ENCODE data around the gene VWA1. TPM values are rescaled to one million over a fixed set of nuclear protein-coding genes. Genes with fewer than 3 reads are reported as not detected.
"Not testable (repeated sequence)": the region's sequence is repeated elsewhere in the genome, so short reads cannot be mapped to it uniquely, and the experiment has no call there.

The VWA1 gene
- total RNA-seq, 6 experiments from 2014 or later = 39.5 to 195 (median 78.7) TPM

GRCh38 chr1:1441002-1441888 is 5.8 kb downstream of the VWA1 start:
- 0% methylated on average over 4 of the region's 29 CpGs for WGBS (ENCODE audit: insufficient coverage, low coverage, low lambda C conversion rate, missing lambda C conversion rate)
- Histone ChIP-seq H3K4me3 (no peak overlapping the region), H3K4me1 (peaks cover 0 to 34% (median 13%) of the 10 kb centered on the region in 4 donors), H3K27ac (no peak overlapping the region), H3K9me3 (no peaks in the 10 kb centered on the region), H3K27me3 (no peaks in the 10 kb centered on the region), H3K36me3 (no peaks in the 10 kb centered on the region)
- peak; percentile 55 to 61 (median 58) for ATAC-seq
- intact Hi-C loops (cut with DNase I) = loop anchor here in 1 of 2 donors (5.0 kb wide), 1 partner anchor 34 kb away; the partner anchor contains the start of gene MRPL20
- peak; percentile 80 to 89 (median 86) for TF ChIP-seq CTCF (IDR thresholded peaks at IDR 0.05)
- no peak for TF ChIP-seq POLR2A (IDR thresholded peaks at IDR 0.05)
- peak in 1 of 3 donors; percentile 68 for DNase-seq

DNA sequence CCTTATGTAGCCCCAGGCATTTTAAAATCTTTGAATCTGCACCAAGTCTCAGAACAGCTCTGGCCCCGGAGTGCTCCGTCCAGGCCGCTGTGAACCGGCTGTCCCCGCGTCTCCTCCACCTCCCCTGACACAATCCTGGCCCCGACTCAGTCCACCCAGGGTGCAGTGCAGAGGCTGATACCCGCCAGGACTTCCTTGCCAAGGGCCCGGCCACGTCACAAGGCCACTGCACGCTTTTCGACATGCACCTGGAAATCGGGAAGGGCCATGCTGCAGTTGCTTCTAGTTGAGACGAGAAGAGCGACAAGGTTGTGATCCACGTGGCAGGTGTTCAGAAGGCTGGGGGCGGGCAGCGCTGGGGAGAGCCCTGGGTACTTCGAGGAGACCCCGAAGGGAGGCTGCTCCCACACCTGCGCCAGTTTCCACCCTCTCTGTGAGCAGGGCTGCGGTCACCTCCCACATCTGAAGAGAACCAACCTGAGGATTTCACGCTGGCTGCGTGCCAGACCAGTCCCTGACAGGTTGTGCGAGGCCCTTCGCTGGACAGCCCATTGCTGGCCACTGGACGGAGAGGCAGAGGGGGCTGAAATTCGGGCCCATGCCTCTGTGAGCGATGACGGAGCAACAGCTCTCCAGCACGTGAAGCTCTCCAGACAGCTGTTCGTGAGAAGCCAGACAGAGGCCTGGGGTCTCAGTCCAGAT is 6.7 kb downstream of the VWA1 start:
- DNase-seq (peak in 1 of 3 donors; percentile 67), ATAC-seq (no peak)
- no peaks in the 10 kb centered on the region for H3K27me3 ChIP-seq
- intact Hi-C loops (cut with DNase I) = loop anchor here in 1 of 2 donors (5.0 kb wide), 1 partner anchor 35 kb away; the partner anchor contains the start of gene MRPL20
- H3K4me3 ChIP-seq = no peak overlapping the region
- no peaks in the 10 kb centered on the region for H3K9me3 ChIP-seq
- H3K27ac ChIP-seq = no peak overlapping the region
- WGBS (ENCODE audit: insufficient coverage, low coverage, low lambda C conversion rate, missing lambda C conversion rate) = 71% methylated on average over 13 of the region's 32 CpGs
- H3K4me1 ChIP-seq = peaks cover 0 to 24% (median 9%) of the 10 kb centered on the region in 4 donors
- TF ChIP-seq POLR2A (IDR thresholded peaks at IDR 0.05) (no peak), CTCF (IDR thresholded peaks at IDR 0.05) (no peak)
- no peaks in the 10 kb centered on the region for H3K36me3 ChIP-seq

GRCh38 chr1:1446631-1447030 is 11.1 kb downstream of the VWA1 start:
- ATAC-seq; H3K4me1 ChIP-seq; DNase-seq; intact Hi-C loops (cut with DNase I); H3K36me3 ChIP-seq; H3K27me3 ChIP-seq; H3K4me3 ChIP-seq; H3K27ac ChIP-seq; H3K9me3 ChIP-seq: not testable (repeated sequence)
- 82% methylated on average over 11 of the region's 19 CpGs for WGBS (ENCODE audit: insufficient coverage, low coverage, low lambda C conversion rate, missing lambda C conversion rate)

DNA sequence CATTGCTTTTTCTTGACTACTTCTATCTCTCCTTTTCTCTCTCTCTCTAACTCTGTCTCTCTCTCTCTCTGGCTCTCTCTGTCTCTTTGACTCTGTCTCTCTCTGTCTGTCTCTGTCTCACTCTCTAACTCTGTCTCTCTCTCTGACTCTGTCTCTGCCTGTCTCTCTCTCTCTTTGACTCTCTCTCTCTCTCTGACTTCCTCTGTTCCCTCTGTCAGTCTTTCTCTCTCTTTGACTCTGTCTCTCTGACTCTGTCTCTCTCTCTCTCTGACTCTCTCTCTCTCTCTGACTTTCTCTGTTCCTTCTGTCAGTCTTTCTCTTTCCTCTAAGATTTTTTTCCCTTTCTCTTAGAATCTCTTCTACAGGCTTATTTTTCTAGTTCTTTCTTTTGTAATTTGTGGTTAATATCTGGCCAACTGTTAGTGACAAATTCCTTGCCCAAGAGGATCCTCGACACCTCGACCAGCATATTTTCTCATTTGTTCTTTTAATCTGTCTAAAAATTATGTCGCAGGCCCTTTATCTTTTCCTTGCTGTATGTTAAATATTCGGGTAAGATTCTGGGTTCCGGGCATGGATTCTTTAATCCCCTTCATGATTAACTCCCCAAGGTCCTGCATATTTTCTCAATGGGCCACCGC is 13.7 kb downstream of the VWA1 start, which contains the start of gene ATAD3C:
ATAD3C (plus strand) TSS at position 591 of the 641 bp plus-strand sequence. CDS start 995 bp downstream, outside the sequence.
- Histone ChIP-seq H3K9me3 (no peaks in the 10 kb centered on the region), H3K36me3 (no peaks in the 10 kb centered on the region), H3K4me1 (no peaks in the 10 kb centered on the region), H3K27ac (no peak within 1 kb of the TSS), H3K27me3 (no peaks in the 10 kb centered on the region), H3K4me3 (no peak within 1 kb of the TSS)
- ATAC-seq (no peak), DNase-seq (no peak)
- TF ChIP-seq POLR2A (IDR thresholded peaks at IDR 0.05) = no peak
- TF ChIP-seq CTCF (IDR thresholded peaks at IDR 0.05) = no peak
- intact Hi-C loops (cut with DNase I) = no loop called here
- 72% methylated on average over 5 of the region's 6 CpGs for WGBS (ENCODE audit: insufficient coverage, low coverage, low lambda C conversion rate, missing lambda C conversion rate)

- H3K36me3 ChIP-seq; H3K4me3 ChIP-seq; DNase-seq; H3K27me3 ChIP-seq; H3K9me3 ChIP-seq; intact Hi-C loops (cut with DNase I); H3K27ac ChIP-seq; H3K4me1 ChIP-seq: not testable (repeated sequence)
- peak in 1 of 4 donors; percentile 18 for ATAC-seq
- WGBS (ENCODE audit: insufficient coverage, low coverage, low lambda C conversion rate, missing lambda C conversion rate) = 87% methylated on average over 3 of the region's 22 CpGs
Observed at GRCh38 chr1:1450616-1451015, 15.1 kb downstream of the VWA1 start.
